Measurements from ENCODE around the gene CTNNA2.

Gene CTNNA2

GRCh38 chr2:79849241-79849640 lies 336.4 kb downstream of the CTNNA2 start:
- no peak for DNase-seq (ENCODE audit: low read depth in 2 of 2, low spot score in 1 of 2)

GRCh38 chr2:79849949-79850348 lies 337.1 kb downstream of the CTNNA2 start:
- no peak for DNase-seq (ENCODE audit: low read depth in 2 of 2, low spot score in 1 of 2)

GRCh38 chr2:79850912-79851311 lies 338.1 kb downstream of the CTNNA2 start:
- DNase-seq (ENCODE audit: low read depth in 2 of 2, low spot score in 1 of 2) = no peak

GRCh38 chr2:79855264-79856006 lies 342.6 kb downstream of the CTNNA2 start:
- no peak for DNase-seq (ENCODE audit: low read depth in 2 of 2, low spot score in 1 of 2)

- DNase-seq (ENCODE audit: low read depth in 2 of 2, low spot score in 1 of 2) = no peak
Observed at GRCh38 chr2:79857888-79858287, 345.0 kb downstream of the CTNNA2 start.

- no peak for DNase-seq (ENCODE audit: low read depth in 2 of 2, low spot score in 1 of 2)
Observed at GRCh38 chr2:79860228-79861058, 347.6 kb downstream of the CTNNA2 start.

GRCh38 chr2:79861059-79861374 lies 348.2 kb downstream of the CTNNA2 start:
- DNase-seq (ENCODE audit: low read depth in 2 of 2, low spot score in 1 of 2) = no peak

GRCh38 chr2:79862756-79863155 lies 349.9 kb downstream of the CTNNA2 start:
- DNase-seq (ENCODE audit: low read depth in 2 of 2, low spot score in 1 of 2) = no peak

GRCh38 chr2:79872656-79873055 lies 359.8 kb downstream of the CTNNA2 start:
- no peak for DNase-seq (ENCODE audit: low read depth in 2 of 2, low spot score in 1 of 2)

- no peak for DNase-seq (ENCODE audit: low read depth in 2 of 2, low spot score in 1 of 2)
Observed at GRCh38 chr2:79874015-79874414, 361.2 kb downstream of the CTNNA2 start.

GRCh38 chr2:79876430-79876829 lies 363.6 kb downstream of the CTNNA2 start:
- no peak for DNase-seq (ENCODE audit: low read depth in 2 of 2, low spot score in 1 of 2)

- no peak for DNase-seq (ENCODE audit: low read depth in 2 of 2, low spot score in 1 of 2)
Observed at GRCh38 chr2:79882548-79882947, 369.7 kb downstream of the CTNNA2 start.

- DNase-seq (ENCODE audit: low read depth in 2 of 2, low spot score in 1 of 2) = no peak
Observed at GRCh38 chr2:79887747-79888374, 375.0 kb downstream of the CTNNA2 start.

- no peak for DNase-seq (ENCODE audit: low read depth in 2 of 2, low spot score in 1 of 2)
Observed at GRCh38 chr2:79892123-79892522, 379.3 kb downstream of the CTNNA2 start.

GRCh38 chr2:79899196-79899595 lies 386.3 kb downstream of the CTNNA2 start:
- no peak for DNase-seq (ENCODE audit: low read depth in 2 of 2, low spot score in 1 of 2)

- no peak for DNase-seq (ENCODE audit: low read depth in 2 of 2, low spot score in 1 of 2)
Observed at GRCh38 chr2:79901161-79901560, 388.3 kb downstream of the CTNNA2 start.

- no peak for DNase-seq (ENCODE audit: low read depth in 2 of 2, low spot score in 1 of 2)
Observed at GRCh38 chr2:79903222-79904000, 390.6 kb downstream of the CTNNA2 start.

GRCh38 chr2:79906139-79906890 lies 393.5 kb downstream of the CTNNA2 start:
- DNase-seq (ENCODE audit: low read depth in 2 of 2, low spot score in 1 of 2) = no peak

GRCh38 chr2:79909521-79909920 lies 396.7 kb downstream of the CTNNA2 start:
- no peak for DNase-seq (ENCODE audit: low read depth in 2 of 2, low spot score in 1 of 2)

- DNase-seq (ENCODE audit: low read depth in 2 of 2, low spot score in 1 of 2) = no peak
Observed at GRCh38 chr2:79910643-79911042, 397.8 kb downstream of the CTNNA2 start.

- DNase-seq (ENCODE audit: low read depth in 2 of 2, low spot score in 1 of 2) = no peak
Observed at GRCh38 chr2:79915455-79915854, 402.6 kb downstream of the CTNNA2 start.
